H9 (cell line): ENCODE results near the gene SEMA6C. TPM values are rescaled to one million over a fixed set of nuclear protein-coding genes. Genes with fewer than 3 reads are reported as not detected.

Experiments used
- DNase-seq: peaks from one replicate; pipeline ENCODE4 v3.0.0-alpha.2; 2017
- H2AFZ ChIP-seq: one replicate; pipeline ENCODE4 v1.6.1; 2013; ENCODE audit warnings: mild to moderate bottlenecking, low read length, control low read depth, moderate library complexity
- H2AK5ac ChIP-seq: 2 replicates; pipeline ENCODE4 v1.6.1; 2013; ENCODE audit warnings: low read length, control low read depth, mixed read lengths; ENCODE audit not compliant: insufficient read length
- H2BK120ac ChIP-seq: one replicate; pipeline ENCODE4 v1.6.1; 2013; ENCODE audit warnings: low read depth, mild to moderate bottlenecking, low read length, control low read depth, inconsistent platforms; ENCODE audit not compliant: poor library complexity, severe bottlenecking
- H2BK12ac ChIP-seq: 2 replicates; pipeline ENCODE4 v1.6.1; 2013; ENCODE audit warnings: low read length, control low read depth, mixed read lengths, low read depth; ENCODE audit not compliant: insufficient read length
- H2BK15ac ChIP-seq: 2 replicates; pipeline ENCODE4 v1.6.1; 2013; ENCODE audit warnings: low read depth, low read length, control low read depth
- H2BK20ac ChIP-seq: one replicate; pipeline ENCODE4 v1.6.1; 2013; ENCODE audit warnings: low read depth, mild to moderate bottlenecking, low read length, control low read depth, inconsistent platforms; ENCODE audit not compliant: poor library complexity, severe bottlenecking
- H2BK5ac ChIP-seq: 2 replicates; pipeline ENCODE4 v1.6.1; 2013; ENCODE audit warnings: low read length, control low read depth, mixed read lengths; ENCODE audit not compliant: insufficient read length
- H3K14ac ChIP-seq: 2 replicates; pipeline ENCODE4 v1.6.1; 2013; ENCODE audit warnings: low read length, control low read depth; ENCODE audit not compliant: insufficient read depth
- H3K18ac ChIP-seq: 2 replicates; pipeline ENCODE4 v1.6.1; 2013; ENCODE audit warnings: low read depth, mild to moderate bottlenecking, mixed read lengths, low read length, control low read depth; ENCODE audit not compliant: insufficient read length
- H3K23ac ChIP-seq: 2 replicates; pipeline ENCODE4 v1.6.1; 2013; ENCODE audit warnings: low read length, control low read depth, mixed read lengths, low read depth; ENCODE audit not compliant: insufficient read length
- H3K23me2 ChIP-seq: 2 replicates; pipeline ENCODE4 v1.6.1; 2013; ENCODE audit warnings: low read depth, mild to moderate bottlenecking, mixed read lengths, low read length, control low read depth; ENCODE audit not compliant: insufficient read length, poor library complexity, severe bottlenecking
- H3K27ac ChIP-seq: 2 replicates; pipeline ENCODE4 v1.5.1; 2013; ENCODE audit warnings: low read length, control low read depth, mixed read lengths, low read depth; ENCODE audit not compliant: insufficient read length
- H3K27me3 ChIP-seq: 2 replicates; pipeline ENCODE4 v1.6.1; 2013; ENCODE audit warnings: low read length, control low read depth, inconsistent platforms; ENCODE audit not compliant: insufficient read depth
- H3K4ac ChIP-seq: 2 replicates; pipeline ENCODE4 v1.6.1; 2013; ENCODE audit warnings: low read depth, mild to moderate bottlenecking, control low read depth, inconsistent platforms, low read length, moderate library complexity
- H3K4me1 ChIP-seq: 2 replicates; pipeline ENCODE4 v1.6.1; 2013; ENCODE audit warnings: low read length, control low read depth, inconsistent platforms; ENCODE audit not compliant: insufficient read depth
- H3K4me2 ChIP-seq: 2 replicates; pipeline ENCODE4 v1.6.1; 2013; ENCODE audit warnings: low read length, control low read depth, mixed read lengths; ENCODE audit not compliant: insufficient read length, insufficient read depth
- H3K56ac ChIP-seq: 2 replicates; pipeline ENCODE4 v1.6.1; 2013; ENCODE audit warnings: low read depth, mild to moderate bottlenecking, mixed read lengths, low read length, control low read depth; ENCODE audit not compliant: insufficient read length
- H3K79me1 ChIP-seq: 2 replicates; pipeline ENCODE4 v1.6.1; 2013; ENCODE audit warnings: low read depth, mild to moderate bottlenecking, moderate library complexity, low read length, control low read depth, inconsistent platforms; ENCODE audit not compliant: insufficient read depth, poor library complexity, severe bottlenecking
- H3K79me2 ChIP-seq: 2 replicates; pipeline ENCODE4 v1.6.1; 2013; ENCODE audit warnings: low read length, control low read depth, inconsistent platforms; ENCODE audit not compliant: insufficient read depth
- H3K9ac ChIP-seq: 2 replicates; pipeline ENCODE4 v1.6.1; 2013; ENCODE audit warnings: low read length, control low read depth, mixed read lengths; ENCODE audit not compliant: insufficient read length; ENCODE audit errors: extremely low read depth
- H3K9me3 ChIP-seq: one replicate; pipeline ENCODE4 v1.6.1; 2013; ENCODE audit warnings: low read depth, low read length, inconsistent platforms; ENCODE audit not compliant: control insufficient read depth
- H3T11ph ChIP-seq: one replicate; pipeline ENCODE4 v1.6.1; 2013; ENCODE audit warnings: mild to moderate bottlenecking, low read length, control low read depth, inconsistent platforms
- H4K20me1 ChIP-seq: one replicate; pipeline ENCODE4 v1.6.1; 2013; ENCODE audit not compliant: control insufficient read depth, insufficient read length, insufficient read depth
- H4K5ac ChIP-seq: 2 replicates; pipeline ENCODE4 v1.6.1; 2013; ENCODE audit warnings: low read depth, mild to moderate bottlenecking, mixed read lengths, low read length, control low read depth; ENCODE audit not compliant: insufficient read length
- H4K8ac ChIP-seq: replicated peaks from 2 replicates; pipeline ENCODE4 v1.6.1; 2013; ENCODE audit warnings: low read length, control low read depth, mixed read lengths, low read depth; ENCODE audit not compliant: insufficient read length
- H4K91ac ChIP-seq: 2 replicates; pipeline ENCODE4 v1.6.1; 2013; ENCODE audit warnings: low read depth, mild to moderate bottlenecking, moderate library complexity, mixed read lengths, low read length, control low read depth; ENCODE audit not compliant: insufficient read length
- H3K27ac Mint-ChIP-seq, 3 experiments: 2 replicates in 2 of 3; 3 replicates in 1 of 3; pipeline ENCODE4 v1.8.0; 2020 to 2021; ENCODE audit warnings: mixed read lengths in 3 of 3, mild to moderate bottlenecking in 1 of 3, moderate library complexity in 1 of 3
- H3K27me3 Mint-ChIP-seq: 2 replicates; pipeline ENCODE4 v1.8.0; 2021; ENCODE audit warnings: low read depth, mild to moderate bottlenecking, moderate library complexity, mixed read lengths
- H3K36me3 Mint-ChIP-seq, 3 experiments: 2 replicates in 2 of 3; 3 replicates in 1 of 3; pipeline ENCODE4 v1.8.0; 2020 to 2021; ENCODE audit warnings: low read depth in 3 of 3, mixed read lengths in 3 of 3; ENCODE audit not compliant: insufficient read depth in 1 of 3
- H3K4me1 Mint-ChIP-seq, 2 experiments: 2 replicates each; pipeline ENCODE4 v1.8.0; 2020; ENCODE audit warnings: mixed read lengths in 2 of 2
- H3K4me3 Mint-ChIP-seq, 2 experiments: 2 replicates in 1 of 2; 3 replicates in 1 of 2; pipeline ENCODE4 v1.8.0; 2020 to 2021; ENCODE audit warnings: mild to moderate bottlenecking in 2 of 2, mixed read lengths in 2 of 2, moderate library complexity in 1 of 2
- H3K9me3 Mint-ChIP-seq, 2 experiments: 2 replicates in 1 of 2; 3 replicates in 1 of 2; pipeline ENCODE4 v1.8.0; 2020; ENCODE audit warnings: mild to moderate bottlenecking in 2 of 2, mixed read lengths in 2 of 2, moderate library complexity in 1 of 2
- WGBS: extraction: QIAGEN DNeasy Blood & Tissue Kit; methylation state at CpG from one replicate; pipeline ENCODE4 v1.1.7; 2013; ENCODE audit warnings: missing lambda C conversion rate, low lambda C conversion rate, mixed read lengths; ENCODE audit not compliant: insufficient read length; ENCODE audit errors: extremely low coverage; 5-methylcytosine and 5-hydroxymethylcytosine counted together
- total RNA-seq: library from RNA; stranded (reverse); gene quantifications from 2 replicates; pipeline ENCODE4 v1.2.1, GENCODE V29; 2021
- TF ChIP-seq, protein P1 (sequence below): fragments of 200-600 bp; sonication (generic); conservative IDR thresholded peaks from 3 replicates; pipeline ENCODE4 v1.8.0; 2021; ENCODE audit warnings: antibody characterized with exemption, mild to moderate bottlenecking

The SEMA6C gene
- total RNA-seq, 1 experiment from 2014 or later: 12.3 TPM

DNA sequence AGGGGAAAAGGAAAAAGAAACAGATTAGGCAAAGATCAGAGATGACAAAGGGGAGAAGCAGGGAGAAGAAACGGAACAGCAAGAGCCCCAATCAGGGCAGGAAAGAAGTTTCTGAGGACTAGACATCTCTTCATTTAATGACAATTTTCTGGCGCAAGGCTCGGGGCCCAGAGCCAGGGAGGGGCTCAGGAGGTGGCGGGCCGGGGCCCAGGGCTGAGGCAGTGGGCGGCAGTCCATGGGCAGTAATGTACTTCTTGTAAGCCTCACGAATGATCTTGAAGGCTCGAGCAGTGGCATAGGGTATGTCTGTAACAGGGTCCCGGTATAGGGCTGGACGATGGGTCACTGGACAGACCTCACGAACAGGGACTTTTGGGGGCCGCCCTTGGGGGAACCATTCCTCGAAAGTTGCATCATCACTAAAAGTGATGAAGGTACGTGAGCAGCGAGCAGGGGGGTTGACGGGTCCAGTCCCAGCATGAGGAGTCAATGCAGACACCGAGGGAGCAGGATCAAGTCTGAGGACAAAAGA is 30.1 kb upstream of the SEMA6C start:
- Histone ChIP-seq H2BK15ac (no peak overlapping the region), H3K4me1 (no peaks in the 10 kb centered on the region), H3K79me2 (no peaks in the 10 kb centered on the region), H2BK120ac (no peak overlapping the region), H4K5ac (no peak overlapping the region), H2BK20ac (no peak overlapping the region), H3K4ac (no peak overlapping the region), H3K23me2 (no peaks in the 10 kb centered on the region), H3K18ac (no peak overlapping the region), H3K23ac (no peak overlapping the region), H3K27me3 (no peaks in the 10 kb centered on the region), H2BK12ac (no peak overlapping the region), H2AK5ac (no peak overlapping the region), H4K20me1 (no peaks in the 10 kb centered on the region), H3T11ph (no peak overlapping the region), H4K91ac (no peak overlapping the region), H3K9me3 (no peaks in the 10 kb centered on the region), H2BK5ac (no peak overlapping the region), H4K8ac (no peak overlapping the region), H3K56ac (no peak overlapping the region), H3K4me2 (no peak overlapping the region), H3K14ac (no peak overlapping the region), H3K79me1 (no peaks in the 10 kb centered on the region), H2AFZ (no peak overlapping the region), H3K27ac (no peak overlapping the region), H3K9ac (no peak overlapping the region)
- TF ChIP-seq, protein P1, sequence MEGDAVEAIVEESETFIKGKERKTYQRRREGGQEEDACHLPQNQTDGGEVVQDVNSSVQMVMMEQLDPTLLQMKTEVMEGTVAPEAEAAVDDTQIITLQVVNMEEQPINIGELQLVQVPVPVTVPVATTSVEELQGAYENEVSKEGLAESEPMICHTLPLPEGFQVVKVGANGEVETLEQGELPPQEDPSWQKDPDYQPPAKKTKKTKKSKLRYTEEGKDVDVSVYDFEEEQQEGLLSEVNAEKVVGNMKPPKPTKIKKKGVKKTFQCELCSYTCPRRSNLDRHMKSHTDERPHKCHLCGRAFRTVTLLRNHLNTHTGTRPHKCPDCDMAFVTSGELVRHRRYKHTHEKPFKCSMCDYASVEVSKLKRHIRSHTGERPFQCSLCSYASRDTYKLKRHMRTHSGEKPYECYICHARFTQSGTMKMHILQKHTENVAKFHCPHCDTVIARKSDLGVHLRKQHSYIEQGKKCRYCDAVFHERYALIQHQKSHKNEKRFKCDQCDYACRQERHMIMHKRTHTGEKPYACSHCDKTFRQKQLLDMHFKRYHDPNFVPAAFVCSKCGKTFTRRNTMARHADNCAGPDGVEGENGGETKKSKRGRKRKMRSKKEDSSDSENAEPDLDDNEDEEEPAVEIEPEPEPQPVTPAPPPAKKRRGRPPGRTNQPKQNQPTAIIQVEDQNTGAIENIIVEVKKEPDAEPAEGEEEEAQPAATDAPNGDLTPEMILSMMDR: no peak
- no peaks in the 10 kb centered on the region for H3K4me1 Mint-ChIP-seq
- H3K9me3 Mint-ChIP-seq: no peaks in the 10 kb centered on the region
- WGBS: no CpG with 5 or more reads among the region's 17 CpGs
- no peak for DNase-seq
- no peaks in the 10 kb centered on the region for H3K27me3 Mint-ChIP-seq
- peak overlapping the region in 2 of 3 experiments; percentile 26 to 35; a peak in 2 of 7 replicates for H3K27ac Mint-ChIP-seq
- H3K4me3 Mint-ChIP-seq: no peak overlapping the region; a peak in 1 of 5 replicates
- peaks cover 40 to 69% (median 61%) of the 10 kb centered on the region in 3 experiments; a peak in 6 of 7 replicates for H3K36me3 Mint-ChIP-seq
